Measurements from ENCODE around the gene RECQL.

DNA sequence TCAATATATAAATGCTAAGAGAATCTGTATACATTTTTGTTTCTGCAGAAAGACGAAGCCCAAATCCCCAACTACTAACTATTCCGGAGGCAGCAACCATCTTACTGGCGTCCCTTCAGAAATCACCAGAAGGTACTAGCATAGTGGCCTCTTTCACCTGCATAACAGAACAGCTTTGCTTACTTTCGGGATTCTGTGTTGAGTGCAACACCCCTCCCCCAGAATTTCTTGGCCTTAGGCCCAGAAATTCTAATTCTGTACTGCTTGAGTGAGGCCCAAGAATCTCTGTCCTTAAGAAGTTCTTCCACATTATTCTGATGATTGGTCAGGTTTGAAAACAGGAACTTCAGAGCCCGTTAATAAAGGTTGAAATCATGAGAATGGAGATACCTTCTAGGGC is 27.5 kb upstream of the RECQL start:
- TF ChIP-seq, protein P1, sequence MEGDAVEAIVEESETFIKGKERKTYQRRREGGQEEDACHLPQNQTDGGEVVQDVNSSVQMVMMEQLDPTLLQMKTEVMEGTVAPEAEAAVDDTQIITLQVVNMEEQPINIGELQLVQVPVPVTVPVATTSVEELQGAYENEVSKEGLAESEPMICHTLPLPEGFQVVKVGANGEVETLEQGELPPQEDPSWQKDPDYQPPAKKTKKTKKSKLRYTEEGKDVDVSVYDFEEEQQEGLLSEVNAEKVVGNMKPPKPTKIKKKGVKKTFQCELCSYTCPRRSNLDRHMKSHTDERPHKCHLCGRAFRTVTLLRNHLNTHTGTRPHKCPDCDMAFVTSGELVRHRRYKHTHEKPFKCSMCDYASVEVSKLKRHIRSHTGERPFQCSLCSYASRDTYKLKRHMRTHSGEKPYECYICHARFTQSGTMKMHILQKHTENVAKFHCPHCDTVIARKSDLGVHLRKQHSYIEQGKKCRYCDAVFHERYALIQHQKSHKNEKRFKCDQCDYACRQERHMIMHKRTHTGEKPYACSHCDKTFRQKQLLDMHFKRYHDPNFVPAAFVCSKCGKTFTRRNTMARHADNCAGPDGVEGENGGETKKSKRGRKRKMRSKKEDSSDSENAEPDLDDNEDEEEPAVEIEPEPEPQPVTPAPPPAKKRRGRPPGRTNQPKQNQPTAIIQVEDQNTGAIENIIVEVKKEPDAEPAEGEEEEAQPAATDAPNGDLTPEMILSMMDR (IDR thresholded peaks at IDR 0.05), result no peak
- TF ChIP-seq EZH2phosphoT487 (IDR thresholded peaks at IDR 0.05), result no peak
- no peak for TF ChIP-seq EZH2 (IDR thresholded peaks at IDR 0.05)

All from neural progenitor cell (in vitro differentiated cells).